Psoas muscle (tissue), 8 donors: ENCODE results near the gene OBSCN. TPM values are rescaled to one million over a fixed set of nuclear protein-coding genes. Genes with fewer than 3 reads are reported as not detected.

Source experiments
- ATAC-seq, 4 donors: fragments of 200-7000 bp; cut with Tn5 transposase; one replicate each; pipeline ENCODE4 v1.9.1; 2020; ENCODE audit warnings: moderate library complexity in 3 of 4, mild to moderate bottlenecking in 2 of 4
- DNase-seq, 2 donors: peaks; one replicate each; pipeline ENCODE4 v3.0.0-alpha.2; 2020
- H3K27ac ChIP-seq: fragments of 200-600 bp; one replicate; pipeline ENCODE4 v1.8.0; 2022
- H3K27me3 ChIP-seq, 3 donors: fragments of 200-600 bp in 1 of 3; one replicate each; pipeline versions ENCODE4 v1.6.1 to v1.8.0; 2013 to 2022; ENCODE audit warnings: low read length in 2 of 3, mild to moderate bottlenecking in 2 of 3, moderate library complexity in 1 of 3; ENCODE audit not compliant: insufficient read depth in 3 of 3
- H3K36me3 ChIP-seq, 2 donors: fragments of 200-600 bp in 1 of 2; one replicate each; pipeline versions ENCODE4 v1.6.1 to v1.8.0; 2013 to 2022; ENCODE audit warnings: low read depth in 1 of 2, mild to moderate bottlenecking in 1 of 2, moderate library complexity in 1 of 2; ENCODE audit not compliant: insufficient read depth in 1 of 2
- H3K4me1 ChIP-seq: fragments of 200-600 bp; one replicate; pipeline ENCODE4 v1.8.0; 2022
- H3K4me3 ChIP-seq: fragments of 200-600 bp; one replicate; pipeline ENCODE4 v1.8.0; 2022; ENCODE audit warnings: mild to moderate bottlenecking
- H3K9me3 ChIP-seq: fragments of 200-600 bp; one replicate; pipeline ENCODE4 v1.8.0; 2022
- CTCF ChIP-seq: fragments of 200-600 bp; IDR thresholded peaks from one replicate; pipeline ENCODE4 v1.8.0; 2022; ENCODE audit warnings: antibody characterized with exemption
- WGBS, 3 donors: extraction: QIAGEN DNeasy Blood & Tissue Kit; methylation state at CpG; one replicate each; pipeline versions ENCODE4 v1.1.6 to v1.1.7; 2013; 5-methylcytosine and 5-hydroxymethylcytosine counted together
- intact Hi-C, 2 donors: fragments of 100-400 bp; cut with DNase I; formaldehyde crosslinking; loops; one replicate each; pipeline versions ENCODE4 v1.11.0 to v1.14.2; 2022
- polyA plus RNA-seq, 3 donors: library from polyadenylated mRNA; stranded (reverse); fragments of 200-250 nt; gene quantifications; one replicate each; pipeline ENCODE4 v1.2.3, GENCODE V29; 2013
- total RNA-seq, 4 donors: library from RNA; stranded (reverse); fragmentation: NEBNext Ultra II Directional in 2 of 4; extraction: Animal tissue kit (Norgen Biotek cat#: 25700) in 2 of 4; gene quantifications; one replicate each; pipeline versions ENCODE4 v1.2.1 to v1.2.4, GENCODE V29; 2021 to 2023
- donor health status: healthy with polysubstance abuse.
- donor health status: DM: no; HTN: no; CAD: no; lungs with moderate emphysema.
- donor health status: Bipolar disorder and iron deficiency.
- donor health status: healthy.
- donor health status: DM: yes; HTN: yes; CAD: no.
- donor health status: DM: no; HTN: no; CAD: no.
- donor health status: DM: no; HTN: no; CAD: no.
- donor health status: DM: yes; HTN: yes; CAD: no.

The OBSCN gene
- total and polyA plus RNA-seq, 7 donors, result 397 to 1,869 (median 1,061) TPM

- Histone ChIP-seq H3K36me3 (peaks cover 7 to 92% of the 10 kb centered on the region in 2 donors), H3K27ac (no peak overlapping the region), H3K4me3 (no peak overlapping the region), H3K9me3 (no peaks in the 10 kb centered on the region), H3K27me3 (no peaks in the 10 kb centered on the region), H3K4me1 (peaks cover 4% of the 10 kb centered on the region)
- intact Hi-C loops, result no loop called here
- 95 to 97% (median 95%) methylated on average over 6 of the region's 6 CpGs for WGBS, 3 donors
- no peak for TF ChIP-seq CTCF
- ATAC-seq (no peak), DNase-seq (no peak)
These were observed 104.4 kb downstream of the OBSCN start for GRCh38 chr1:228312136-228312764.

- peaks cover 6 to 92% of the 10 kb centered on the region in 2 donors for H3K36me3 ChIP-seq
- H3K27ac ChIP-seq, result peak overlapping the region; percentile 75
- peak in 1 of 2 donors; percentile 57 for DNase-seq
- H3K9me3 ChIP-seq, result no peaks in the 10 kb centered on the region
- no peak for TF ChIP-seq CTCF
- intact Hi-C loops, result no loop called here
- peaks cover 4% of the 10 kb centered on the region for H3K4me1 ChIP-seq
- 86 to 93% (median 88%) methylated on average over 23 to 25 of the region's 25 CpGs for WGBS, 3 donors
- H3K27me3 ChIP-seq, result no peaks in the 10 kb centered on the region
- H3K4me3 ChIP-seq, result no peak overlapping the region
- peak in 2 of 4 donors; percentile 0 to 1 for ATAC-seq
These were observed 105.9 kb downstream of the OBSCN start for GRCh38 chr1:228313536-228314277.

- Histone ChIP-seq H3K27me3 (no peaks in the 10 kb centered on the region), H3K27ac (peak overlapping the region; percentile 75), H3K9me3 (no peaks in the 10 kb centered on the region), H3K4me1 (peaks cover 4% of the 10 kb centered on the region), H3K36me3 (peaks cover 0 to 92% of the 10 kb centered on the region in 2 donors), H3K4me3 (no peak overlapping the region)
- no peak for TF ChIP-seq CTCF
- ATAC-seq (peak in 3 of 4 donors; percentile 0 to 7 (median 3)), DNase-seq (peak in 1 of 2 donors; percentile 53)
- intact Hi-C loops, result no loop called here
- WGBS, 3 donors, result 67 to 81% (median 68%) methylated on average over 3 of the region's 3 CpGs
These were observed 106.4 kb downstream of the OBSCN start for GRCh38 chr1:228314315-228314657.

GRCh38 chr1:228314658-228315483, 107.0 kb downstream of the OBSCN start:
- no peak for TF ChIP-seq CTCF
- Histone ChIP-seq H3K27ac (peak overlapping the region; percentile 75), H3K36me3 (peaks cover 0 to 92% of the 10 kb centered on the region in 2 donors), H3K4me1 (peaks cover 4% of the 10 kb centered on the region), H3K9me3 (no peaks in the 10 kb centered on the region), H3K27me3 (no peaks in the 10 kb centered on the region), H3K4me3 (no peak overlapping the region)
- WGBS, 3 donors, result 38 to 65% (median 41%) methylated on average over 31 of the region's 31 CpGs
- DNase-seq (peak; percentile 53 to 89), ATAC-seq (peak; percentile 38 to 62 (median 56))
- intact Hi-C loops, result no loop called here
